IPS-18c (cell line): ENCODE measurements around the gene SLC31A1.

Experiments
- H3K4me3 ChIP-seq: 2 replicates; pipeline ENCODE4 v1.7.0; 2013; ENCODE audit warnings: low read depth, mild to moderate bottlenecking, low read length, moderate library complexity; ENCODE audit not compliant: insufficient read depth
- H3K9me3 ChIP-seq: one replicate; pipeline ENCODE4 v1.6.1; 2013; ENCODE audit warnings: mild to moderate bottlenecking, low read length, moderate library complexity; ENCODE audit not compliant: control insufficient read depth, insufficient read depth

The SLC31A1 gene

DNA sequence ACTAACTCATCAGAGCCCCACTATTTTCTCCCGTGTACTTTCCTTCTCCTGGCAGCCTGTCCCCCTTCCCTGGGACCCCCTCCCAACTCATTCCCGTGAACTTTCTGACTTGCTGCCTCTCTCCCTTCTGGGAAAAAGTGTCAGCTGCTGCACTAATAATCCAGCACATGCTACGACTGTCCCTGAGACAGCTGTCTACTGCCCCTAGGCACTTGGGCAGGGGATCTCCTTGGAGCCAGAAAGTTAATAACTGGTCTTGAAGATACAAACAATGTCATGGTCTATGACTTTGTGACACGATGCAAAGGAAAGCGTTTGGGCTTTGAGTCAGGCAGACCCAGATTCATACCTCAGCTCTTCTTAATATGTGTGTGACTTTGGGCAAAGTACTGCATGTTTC is 91.9 kb downstream of the SLC31A1 start:
- H3K9me3 ChIP-seq = no peaks in the 10 kb centered on the region
- no peak overlapping the region for H3K4me3 ChIP-seq
